Activated CD4-positive, alpha-beta T cell treated with anti-CD3 and anti-CD28 coated beads, Interleukin-2, amount 50 U/mL, for 16 hours (primary cell): ENCODE measurements around the gene CCL20.
"Not testable (repeated sequence)": the region's sequence is repeated elsewhere in the genome, so short reads cannot be mapped to it uniquely, and the experiment has no call there.

Experiments
- DNase-seq: peaks from one replicate; pipeline ENCODE4 v3.0.0-alpha.2; 2020

The CCL20 gene

GRCh38 chr2:227839339-227840129 lies 25.9 kb downstream of the CCL20 start:
- not testable (repeated sequence) for DNase-seq

DNA sequence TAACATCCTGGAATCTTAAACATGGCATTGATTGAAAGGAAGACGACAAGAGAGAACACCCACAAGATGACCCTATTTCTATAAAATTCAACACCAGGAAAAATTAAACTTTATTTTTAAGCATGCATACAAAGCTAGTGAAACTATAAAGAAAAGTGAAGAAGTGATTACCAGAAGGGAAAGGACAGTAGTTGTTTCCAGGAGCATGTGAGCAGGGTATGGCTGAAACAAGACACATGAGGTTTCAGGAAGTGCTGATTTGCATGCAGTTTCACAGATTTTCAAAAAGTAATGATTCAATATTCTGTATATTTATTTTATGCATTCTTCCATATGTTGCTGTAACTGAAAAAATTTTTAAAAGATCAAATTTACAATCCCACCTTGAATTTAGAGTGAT lies 33.2 kb downstream of the CCL20 start:
- DNase-seq, result no peak

- no peak for DNase-seq
These were observed 34.5 kb downstream of the CCL20 start for GRCh38 chr2:227848146-227848545.

DNA sequence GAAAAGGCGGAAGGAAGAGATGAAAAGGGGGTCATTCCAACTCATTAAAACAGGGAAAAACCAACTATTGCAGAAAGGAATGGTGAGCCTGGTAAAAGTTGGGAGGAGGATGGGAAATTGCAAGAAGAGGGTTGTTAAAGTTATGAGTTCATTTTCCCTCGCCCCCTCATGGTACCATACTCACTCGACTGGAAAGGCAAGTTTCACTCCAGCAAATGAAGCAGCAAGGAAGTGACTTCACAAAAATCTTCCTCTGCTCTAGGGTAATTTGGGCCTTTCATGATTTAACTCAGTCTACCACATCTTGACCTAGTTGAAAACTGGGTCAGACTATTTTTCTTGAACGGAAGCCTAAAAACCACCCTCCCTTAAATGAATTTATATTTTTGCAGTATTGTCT lies 34.9 kb downstream of the CCL20 start:
- DNase-seq, result peak; percentile 54

- no peak for DNase-seq
These were observed 36.3 kb downstream of the CCL20 start for GRCh38 chr2:227849906-227850305.

DNA sequence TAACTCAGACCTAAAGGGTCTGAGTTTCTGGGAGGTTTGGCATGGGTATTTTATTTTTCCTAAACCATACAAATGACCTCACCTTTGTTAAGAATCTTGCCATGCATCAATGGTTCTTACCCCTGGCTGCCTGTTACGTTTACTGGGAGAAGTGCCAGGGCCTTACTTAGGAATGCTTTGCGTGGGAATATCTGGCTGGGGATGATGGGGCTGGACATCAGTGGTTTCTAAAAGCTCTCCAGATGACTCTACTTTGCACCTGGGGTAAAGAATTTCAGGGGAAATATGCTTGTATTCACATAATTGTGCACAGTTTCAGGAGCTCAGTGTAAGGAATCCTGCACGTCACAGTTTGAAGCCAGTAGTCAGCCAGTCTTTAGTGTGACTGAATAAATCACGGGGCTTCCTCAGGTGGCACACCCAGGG lies 39.6 kb downstream of the CCL20 start:
- no peak for DNase-seq

GRCh38 chr2:227853765-227854271 lies 40.2 kb downstream of the CCL20 start:
- DNase-seq, result no peak

- DNase-seq, result no peak
These were observed 41.8 kb downstream of the CCL20 start for GRCh38 chr2:227855440-227855839.

- DNase-seq, result no peak
These were observed 43.1 kb downstream of the CCL20 start for GRCh38 chr2:227856697-227857096.

DNA sequence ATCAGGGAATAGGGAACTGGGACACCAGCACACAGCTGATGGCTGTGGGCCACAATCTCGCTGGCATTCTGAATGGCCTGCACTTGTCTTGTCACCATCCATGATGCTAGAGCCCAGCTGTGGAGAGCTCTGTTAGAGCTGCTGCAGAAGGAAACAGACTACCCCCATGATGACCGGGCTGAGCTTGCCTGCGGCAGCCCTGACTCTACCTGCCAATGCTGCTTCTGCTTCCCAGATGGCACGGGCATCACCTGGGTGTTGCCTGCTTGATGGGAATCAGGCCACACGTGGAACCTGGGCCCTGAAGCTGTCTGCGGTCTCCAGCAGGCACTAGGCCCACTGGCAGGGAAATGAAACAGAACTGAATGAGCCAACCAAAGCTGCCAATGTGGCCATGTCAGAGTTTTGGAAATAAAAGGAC lies 46.6 kb downstream of the CCL20 start:
- DNase-seq, result no peak

DNA sequence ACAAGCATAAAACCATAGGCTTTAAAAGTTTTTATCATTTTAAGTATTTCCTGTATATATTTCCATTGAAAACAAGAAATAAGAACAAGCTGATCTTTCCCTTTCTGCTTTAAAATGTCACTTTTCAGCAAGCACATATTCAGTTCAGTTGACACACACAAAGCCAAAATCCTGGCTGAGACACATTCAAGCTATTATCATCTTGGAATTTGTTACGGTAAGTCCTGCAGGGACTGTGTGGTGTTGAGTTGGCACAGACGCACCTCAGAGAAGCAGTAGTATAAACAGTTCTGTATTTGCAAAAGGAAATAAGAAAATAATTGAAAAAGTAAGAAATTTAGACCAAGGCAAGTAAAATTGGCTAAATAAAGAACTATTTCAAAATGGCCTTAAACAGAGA lies 47.4 kb downstream of the CCL20 start:
- DNase-seq, result no peak

DNA sequence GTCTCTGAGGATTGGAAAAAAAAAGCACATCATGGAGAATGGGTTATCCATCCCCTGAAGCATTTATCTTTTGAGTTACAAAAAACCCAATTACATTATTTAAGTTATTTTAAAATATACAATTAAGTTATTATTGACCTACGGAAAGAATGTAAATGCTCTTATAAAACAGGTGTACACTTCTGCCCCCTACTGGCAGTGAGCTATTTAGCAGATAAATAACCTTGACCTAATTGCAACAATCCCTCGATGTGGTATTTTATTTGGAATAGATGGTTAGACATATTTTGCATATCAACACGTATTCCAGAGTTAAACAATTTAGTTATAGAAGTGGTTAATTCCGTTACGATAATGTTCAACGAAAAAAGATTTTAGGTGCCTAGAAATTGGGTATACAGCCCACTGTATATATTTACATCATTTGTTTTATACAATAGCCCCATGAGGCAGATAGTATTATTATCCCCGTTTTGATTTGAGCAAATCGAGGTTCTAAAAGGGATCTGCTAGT lies 48.6 kb downstream of the CCL20 start:
- peak; percentile 51 for DNase-seq

DNA sequence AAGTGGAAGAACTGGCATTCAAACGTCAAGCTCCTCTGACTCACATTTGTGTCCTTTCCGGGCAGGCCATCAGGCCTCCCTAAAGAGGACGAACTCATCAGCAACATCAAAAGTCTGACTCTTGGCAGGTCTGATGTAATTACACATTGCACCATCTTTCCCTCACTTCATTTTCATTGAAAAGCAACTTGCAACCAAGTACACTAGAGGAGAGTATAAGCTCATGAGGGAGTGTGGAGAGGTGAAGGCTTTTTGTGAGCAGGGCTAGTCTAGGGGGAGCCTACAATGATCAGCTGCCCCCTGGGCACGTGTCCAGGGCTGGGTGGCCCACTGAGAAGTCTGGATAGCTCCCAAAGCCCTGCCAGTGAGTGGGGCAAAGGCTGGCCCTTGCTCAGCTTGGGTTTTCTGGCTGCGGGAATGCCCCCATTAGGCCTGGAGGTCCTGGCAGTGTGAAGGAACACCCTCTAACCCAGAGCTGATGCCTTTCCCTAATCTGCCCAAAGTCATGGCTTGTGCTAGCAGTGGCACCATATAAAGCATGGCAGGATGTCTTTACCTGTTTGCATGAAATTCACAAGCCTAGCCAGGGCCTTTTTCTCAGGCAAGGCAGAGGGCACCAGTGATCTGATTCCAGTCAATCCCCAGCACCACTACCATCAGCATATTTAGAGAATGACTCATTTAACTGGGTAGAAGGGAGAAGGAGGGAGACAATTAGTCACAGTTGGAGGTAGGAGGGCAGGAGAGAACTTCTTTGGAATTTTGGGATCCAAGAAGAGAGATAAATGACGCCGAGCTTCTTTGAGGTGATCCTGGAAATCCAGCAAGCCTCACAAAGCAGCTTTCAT lies 49.3 kb downstream of the CCL20 start:
- no peak for DNase-seq

- DNase-seq, result no peak
These were observed 50.6 kb downstream of the CCL20 start for GRCh38 chr2:227864161-227864756.

GRCh38 chr2:227865291-227865690 lies 51.6 kb downstream of the CCL20 start:
- no peak for DNase-seq
